Measurements from ENCODE around the gene FOXD4L6.
"Not testable (repeated sequence)": the region's sequence is repeated elsewhere in the genome, so short reads cannot be mapped to it uniquely, and the experiment has no call there.

DNA sequence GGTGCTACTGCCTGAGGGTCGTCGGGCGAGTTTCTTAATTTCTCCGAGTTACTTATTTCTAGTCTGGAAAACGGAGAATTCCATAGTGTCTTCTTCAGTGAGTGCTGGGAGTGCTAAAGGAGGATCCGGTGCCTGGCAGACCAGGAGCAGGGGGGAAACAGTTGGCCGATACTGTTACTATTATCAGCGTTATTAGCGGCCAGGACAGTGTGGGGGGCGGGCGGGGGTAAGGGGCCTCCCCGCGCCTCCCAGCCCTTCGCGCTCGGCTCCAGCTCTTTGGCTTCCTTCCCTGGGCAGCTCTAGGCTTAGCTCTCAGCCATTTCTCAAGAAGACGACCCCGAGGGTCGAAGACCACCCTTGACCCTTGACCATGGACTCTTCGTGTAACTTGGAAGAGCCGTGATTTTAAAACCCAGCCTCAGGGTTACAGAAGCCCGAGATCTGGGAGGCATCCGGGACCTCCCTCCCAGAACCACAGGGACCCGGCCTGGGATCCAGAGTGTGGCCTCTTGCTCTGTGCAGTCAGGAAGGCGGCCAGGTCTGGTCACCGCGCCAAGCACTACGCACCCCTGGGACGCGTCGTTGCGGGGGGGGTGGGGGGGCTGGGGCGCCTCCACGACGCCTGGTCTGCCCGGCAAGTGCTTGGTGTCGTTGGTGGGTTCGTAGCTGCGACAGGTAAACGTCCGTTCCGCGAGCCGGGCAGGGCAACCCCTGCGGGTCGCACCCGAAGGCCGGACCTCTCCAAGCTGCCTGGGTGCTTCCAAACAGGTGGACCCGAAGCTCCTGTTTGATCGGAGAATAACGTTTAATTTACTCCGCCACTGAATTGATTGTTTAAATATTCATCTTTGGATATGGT is 4.0 kb downstream of the FOXD4L6 start:
- TF ChIP-seq, protein P1, sequence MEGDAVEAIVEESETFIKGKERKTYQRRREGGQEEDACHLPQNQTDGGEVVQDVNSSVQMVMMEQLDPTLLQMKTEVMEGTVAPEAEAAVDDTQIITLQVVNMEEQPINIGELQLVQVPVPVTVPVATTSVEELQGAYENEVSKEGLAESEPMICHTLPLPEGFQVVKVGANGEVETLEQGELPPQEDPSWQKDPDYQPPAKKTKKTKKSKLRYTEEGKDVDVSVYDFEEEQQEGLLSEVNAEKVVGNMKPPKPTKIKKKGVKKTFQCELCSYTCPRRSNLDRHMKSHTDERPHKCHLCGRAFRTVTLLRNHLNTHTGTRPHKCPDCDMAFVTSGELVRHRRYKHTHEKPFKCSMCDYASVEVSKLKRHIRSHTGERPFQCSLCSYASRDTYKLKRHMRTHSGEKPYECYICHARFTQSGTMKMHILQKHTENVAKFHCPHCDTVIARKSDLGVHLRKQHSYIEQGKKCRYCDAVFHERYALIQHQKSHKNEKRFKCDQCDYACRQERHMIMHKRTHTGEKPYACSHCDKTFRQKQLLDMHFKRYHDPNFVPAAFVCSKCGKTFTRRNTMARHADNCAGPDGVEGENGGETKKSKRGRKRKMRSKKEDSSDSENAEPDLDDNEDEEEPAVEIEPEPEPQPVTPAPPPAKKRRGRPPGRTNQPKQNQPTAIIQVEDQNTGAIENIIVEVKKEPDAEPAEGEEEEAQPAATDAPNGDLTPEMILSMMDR (IDR thresholded peaks at IDR 0.05 in 2 of 3, conservative IDR thresholded peaks at IDR 0.05 in 1 of 3; ENCODE audit: borderline replicate concordance in 1 of 3, insufficient read depth in 1 of 3, low read depth in 2 of 3, low read length in 2 of 3), result not testable (repeated sequence)
- not testable (repeated sequence) for TF ChIP-seq JUND (IDR thresholded peaks at IDR 0.05); POLR2AphosphoS5 (IDR thresholded peaks at IDR 0.05; ENCODE audit: low read depth, low read length); YY1 (IDR thresholded peaks at IDR 0.05; ENCODE audit: extremely low read depth, insufficient replicate concordance, low read depth, low read length); RAD21 (IDR thresholded peaks at IDR 0.05; ENCODE audit: low read depth)

Measured in HCT116 (cell line).